Adipocyte (in vitro differentiated cells): Measurements from ENCODE around the gene CHST2.

ENCODE experiments used
- DNase-seq: peaks from one replicate; pipeline ENCODE4 v3.0.0-alpha.2; 2015; ENCODE audit warnings: low read depth
- H3K27me3 ChIP-seq: replicated peaks from 2 replicates; pipeline ENCODE4 v1.7.0; 2013; ENCODE audit warnings: mild to moderate bottlenecking, low read length, moderate library complexity; ENCODE audit not compliant: control insufficient read depth, insufficient read depth
- H3K36me3 ChIP-seq: 2 replicates; pipeline ENCODE4 v1.7.0; 2013; ENCODE audit warnings: low read length, mild to moderate bottlenecking, moderate library complexity; ENCODE audit not compliant: control insufficient read depth, insufficient read depth, severe bottlenecking
- H3K4me1 ChIP-seq: 2 replicates; pipeline ENCODE4 v1.7.0; 2013; ENCODE audit warnings: mild to moderate bottlenecking, low read length, moderate library complexity; ENCODE audit not compliant: control insufficient read depth, insufficient read depth
- H3K4me3 ChIP-seq: 2 replicates; pipeline ENCODE4 v1.7.0; 2013; ENCODE audit warnings: mild to moderate bottlenecking, low read length, moderate library complexity
- H3K9ac ChIP-seq: 2 replicates; pipeline ENCODE4 v1.7.0; 2013; ENCODE audit warnings: mild to moderate bottlenecking, low read length, moderate library complexity
- H3K9me3 ChIP-seq: 2 replicates; pipeline ENCODE4 v1.7.0; 2013; ENCODE audit warnings: mild to moderate bottlenecking, low read length, moderate library complexity; ENCODE audit not compliant: control insufficient read depth

The CHST2 gene

GRCh38 chr3:143100451-143100850 lies 19.1 kb upstream of the CHST2 start:
- no peak for DNase-seq
- H3K27me3 ChIP-seq = peaks cover 5% of the 10 kb centered on the region
- H3K36me3 ChIP-seq = no peaks in the 10 kb centered on the region
- H3K9me3 ChIP-seq = peaks cover 9% of the 10 kb centered on the region
- H3K9ac ChIP-seq = no peak overlapping the region
- no peak overlapping the region for H3K4me3 ChIP-seq
- no peaks in the 10 kb centered on the region for H3K4me1 ChIP-seq

GRCh38 chr3:143101792-143102381 lies 17.7 kb upstream of the CHST2 start:
- H3K9me3 ChIP-seq = peaks cover 16% of the 10 kb centered on the region

GRCh38 chr3:143103652-143104051 lies 15.9 kb upstream of the CHST2 start:
- Histone ChIP-seq H3K4me1 (no peaks in the 10 kb centered on the region), H3K27me3 (no peaks in the 10 kb centered on the region), H3K9me3 (peaks cover 16% of the 10 kb centered on the region), H3K9ac (no peak overlapping the region), H3K4me3 (no peak overlapping the region), H3K36me3 (no peaks in the 10 kb centered on the region)
- no peak for DNase-seq

More at GRCh38 chr3:143101792-143102381, 17.7 kb upstream of the CHST2 start:
- H3K4me1 ChIP-seq = no peaks in the 10 kb centered on the region
- H3K27me3 ChIP-seq = no peaks in the 10 kb centered on the region
- H3K4me3 ChIP-seq = no peak overlapping the region
- no peak overlapping the region for H3K9ac ChIP-seq
- no peak for DNase-seq
- H3K36me3 ChIP-seq = no peaks in the 10 kb centered on the region

GRCh38 chr3:143105170-143105569 lies 14.4 kb upstream of the CHST2 start:
- Histone ChIP-seq H3K36me3 (no peaks in the 10 kb centered on the region), H3K9me3 (peaks cover 16% of the 10 kb centered on the region), H3K4me1 (no peaks in the 10 kb centered on the region), H3K4me3 (no peak overlapping the region), H3K27me3 (no peaks in the 10 kb centered on the region), H3K9ac (no peak overlapping the region)
- no peak for DNase-seq

- DNase-seq = no peak
- H3K9me3 ChIP-seq = peaks cover 13% of the 10 kb centered on the region
- no peak overlapping the region for H3K4me3 ChIP-seq
- no peaks in the 10 kb centered on the region for H3K27me3 ChIP-seq
- H3K9ac ChIP-seq = no peak overlapping the region
- no peaks in the 10 kb centered on the region for H3K36me3 ChIP-seq
- H3K4me1 ChIP-seq = no peaks in the 10 kb centered on the region
These were observed 9.7 kb upstream of the CHST2 start for GRCh38 chr3:143109861-143110260.

GRCh38 chr3:143110371-143110770 lies 9.2 kb upstream of the CHST2 start:
- H3K9me3 ChIP-seq = peaks cover 8% of the 10 kb centered on the region
- H3K9ac ChIP-seq = no peak overlapping the region
- no peak for DNase-seq
- H3K36me3 ChIP-seq = no peaks in the 10 kb centered on the region
- H3K27me3 ChIP-seq = no peaks in the 10 kb centered on the region
- H3K4me3 ChIP-seq = no peak overlapping the region
- H3K4me1 ChIP-seq = no peaks in the 10 kb centered on the region

GRCh38 chr3:143118630-143119008 lies 952 bp upstream of the CHST2 start:
- no peak for DNase-seq
- Histone ChIP-seq H3K4me3 (peak overlapping the region; percentile 95), H3K27me3 (no peaks in the 10 kb centered on the region)

GRCh38 chr3:143119974-143120715 lies 574 bp downstream of the CHST2 start:
- peaks cover 36% of the 10 kb centered on the region for H3K4me1 ChIP-seq
- peaks cover 13% of the 10 kb centered on the region for H3K36me3 ChIP-seq
- H3K9me3 ChIP-seq = no peaks in the 10 kb centered on the region
- H3K4me3 ChIP-seq = peak overlapping the region; percentile 95
- DNase-seq = peak; percentile 63
- peak overlapping the region; percentile 82 for H3K9ac ChIP-seq
- H3K27me3 ChIP-seq = no peaks in the 10 kb centered on the region

More at GRCh38 chr3:143118630-143119008, 952 bp upstream of the CHST2 start:
- Histone ChIP-seq H3K9ac (peak overlapping the region; percentile 92), H3K9me3 (no peaks in the 10 kb centered on the region), H3K4me1 (peaks cover 23% of the 10 kb centered on the region), H3K36me3 (peaks cover 13% of the 10 kb centered on the region)

- DNase-seq = peak; percentile 55
- Histone ChIP-seq H3K9me3 (no peaks in the 10 kb centered on the region), H3K9ac (peak overlapping the region; percentile 82), H3K4me3 (peak overlapping the region; percentile 95), H3K36me3 (peaks cover 13% of the 10 kb centered on the region), H3K27me3 (no peaks in the 10 kb centered on the region), H3K4me1 (peaks cover 36% of the 10 kb centered on the region)
These were observed 1.2 kb downstream of the CHST2 start for GRCh38 chr3:143120716-143121240.

GRCh38 chr3:143121241-143122088 lies 1.9 kb downstream of the CHST2 start:
- Histone ChIP-seq H3K27me3 (no peaks in the 10 kb centered on the region), H3K36me3 (peaks cover 13% of the 10 kb centered on the region), H3K9ac (peak overlapping the region; percentile 82), H3K9me3 (no peaks in the 10 kb centered on the region), H3K4me3 (peak overlapping the region; percentile 95), H3K4me1 (peaks cover 36% of the 10 kb centered on the region)
- peak; percentile 70 for DNase-seq

GRCh38 chr3:143122089-143122430 lies 2.5 kb downstream of the CHST2 start:
- H3K4me3 ChIP-seq = peak overlapping the region; percentile 95
- no peaks in the 10 kb centered on the region for H3K27me3 ChIP-seq
- peaks cover 13% of the 10 kb centered on the region for H3K36me3 ChIP-seq
- H3K9ac ChIP-seq = no peak overlapping the region
- DNase-seq = no peak
- no peaks in the 10 kb centered on the region for H3K9me3 ChIP-seq
- H3K4me1 ChIP-seq = peaks cover 36% of the 10 kb centered on the region
